ENCODE data around the gene NCAM2.

The NCAM2 gene

GRCh38 chr21:21025742-21026141 is 27.5 kb downstream of the NCAM2 start:
- DNase-seq (ENCODE audit: extremely low read depth in 1 of 2, low read depth in 1 of 2): no peak

- no peak for DNase-seq (ENCODE audit: extremely low read depth in 1 of 2, low read depth in 1 of 2)
Observed at GRCh38 chr21:21028275-21028820, 30.1 kb downstream of the NCAM2 start.

- DNase-seq (ENCODE audit: extremely low read depth in 1 of 2, low read depth in 1 of 2): no peak
Observed at GRCh38 chr21:21029164-21029563, 31.0 kb downstream of the NCAM2 start.

- DNase-seq (ENCODE audit: extremely low read depth in 1 of 2, low read depth in 1 of 2): no peak
Observed at GRCh38 chr21:21030311-21030710, 32.1 kb downstream of the NCAM2 start.

GRCh38 chr21:21034036-21034435 is 35.8 kb downstream of the NCAM2 start:
- no peak for DNase-seq (ENCODE audit: extremely low read depth in 1 of 2, low read depth in 1 of 2)

GRCh38 chr21:21039624-21040170 is 41.5 kb downstream of the NCAM2 start:
- no peak for DNase-seq (ENCODE audit: extremely low read depth in 1 of 2, low read depth in 1 of 2)

GRCh38 chr21:21045518-21045917 is 47.3 kb downstream of the NCAM2 start:
- no peak for DNase-seq (ENCODE audit: extremely low read depth in 1 of 2, low read depth in 1 of 2)

GRCh38 chr21:21046063-21046462 is 47.9 kb downstream of the NCAM2 start:
- DNase-seq (ENCODE audit: extremely low read depth in 1 of 2, low read depth in 1 of 2): no peak

- DNase-seq (ENCODE audit: extremely low read depth in 1 of 2, low read depth in 1 of 2): no peak
Observed at GRCh38 chr21:21051109-21052055, 53.2 kb downstream of the NCAM2 start.

- DNase-seq (ENCODE audit: extremely low read depth in 1 of 2, low read depth in 1 of 2): no peak
Observed at GRCh38 chr21:21052672-21053071, 54.5 kb downstream of the NCAM2 start.

- DNase-seq (ENCODE audit: extremely low read depth in 1 of 2, low read depth in 1 of 2): no peak
Observed at GRCh38 chr21:21057349-21058062, 59.3 kb downstream of the NCAM2 start.

- no peak for DNase-seq (ENCODE audit: extremely low read depth in 1 of 2, low read depth in 1 of 2)
Observed at GRCh38 chr21:21063828-21064227, 65.6 kb downstream of the NCAM2 start.

GRCh38 chr21:21064353-21064752 is 66.1 kb downstream of the NCAM2 start:
- no peak for DNase-seq (ENCODE audit: extremely low read depth in 1 of 2, low read depth in 1 of 2)

GRCh38 chr21:21067375-21067774 is 69.2 kb downstream of the NCAM2 start:
- DNase-seq (ENCODE audit: extremely low read depth in 1 of 2, low read depth in 1 of 2): no peak

GRCh38 chr21:21074305-21074704 is 76.1 kb downstream of the NCAM2 start:
- no peak for DNase-seq (ENCODE audit: extremely low read depth in 1 of 2, low read depth in 1 of 2)

- no peak for DNase-seq (ENCODE audit: extremely low read depth in 1 of 2, low read depth in 1 of 2)
Observed at GRCh38 chr21:21076051-21076450, 77.8 kb downstream of the NCAM2 start.

- DNase-seq (ENCODE audit: extremely low read depth in 1 of 2, low read depth in 1 of 2): no peak
Observed at GRCh38 chr21:21076491-21076890, 78.3 kb downstream of the NCAM2 start.

GRCh38 chr21:21079646-21080045 is 81.4 kb downstream of the NCAM2 start:
- DNase-seq (ENCODE audit: extremely low read depth in 1 of 2, low read depth in 1 of 2): no peak

- DNase-seq (ENCODE audit: extremely low read depth in 1 of 2, low read depth in 1 of 2): no peak
Observed at GRCh38 chr21:21084179-21084578, 86.0 kb downstream of the NCAM2 start.

GRCh38 chr21:21085206-21085605 is 87.0 kb downstream of the NCAM2 start:
- no peak for DNase-seq (ENCODE audit: extremely low read depth in 1 of 2, low read depth in 1 of 2)

- DNase-seq (ENCODE audit: extremely low read depth in 1 of 2, low read depth in 1 of 2): no peak
Observed at GRCh38 chr21:21096956-21097355, 98.7 kb downstream of the NCAM2 start.
